ENCODE measurements around the gene MARCHF3.

DNA sequence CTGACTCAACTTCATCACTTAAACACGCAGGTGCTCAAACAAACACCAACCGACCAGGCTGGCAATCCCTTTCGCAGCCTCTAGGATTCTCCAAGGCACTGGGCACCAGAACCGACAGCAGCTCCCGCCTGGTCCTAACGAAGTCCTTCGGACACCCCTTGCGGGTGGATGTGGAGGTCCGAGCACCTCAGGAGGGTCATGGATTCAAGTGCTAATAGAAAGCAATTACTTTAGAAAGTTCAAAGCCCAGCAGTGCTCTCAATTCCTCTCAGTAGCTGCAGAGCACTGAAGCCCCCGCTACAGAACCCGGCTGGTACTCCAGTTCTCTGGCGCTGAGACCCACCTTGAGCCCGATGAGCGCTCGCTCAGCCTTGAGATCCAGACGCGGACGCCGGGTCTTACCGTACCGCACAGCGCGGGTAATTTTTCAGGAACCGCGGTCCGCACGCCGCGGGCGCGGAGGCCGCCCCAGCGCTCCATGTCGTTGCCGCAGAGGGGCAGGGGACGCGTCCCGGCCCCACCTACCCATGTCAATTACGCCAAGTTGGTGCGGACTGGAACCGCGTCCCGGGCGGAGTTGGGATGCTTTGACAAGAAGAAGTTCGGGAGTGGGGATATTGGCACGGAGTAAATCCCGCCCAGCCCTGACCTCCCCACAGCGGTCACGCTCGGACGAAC, 638 bp downstream of the MARCHF3 start:
- TF ChIP-seq SNAI2 (CRISPR knock-in tag; IDR thresholded peaks at IDR 0.05) = no peak
- TF ChIP-seq GLIS3 (CRISPR knock-in tag; IDR thresholded peaks at IDR 0.05) = no peak
- no peak for TF ChIP-seq PATZ1 (CRISPR knock-in tag; IDR thresholded peaks at IDR 0.05; ENCODE audit: borderline replicate concordance)
- no peak for TF ChIP-seq CSDC2 (CRISPR knock-in tag; IDR thresholded peaks at IDR 0.05)
- TF ChIP-seq ZFP30 (CRISPR knock-in tag; IDR thresholded peaks at IDR 0.05) = no peak
- no peak for TF ChIP-seq ZC3H10 (CRISPR knock-in tag; IDR thresholded peaks at IDR 0.05)
- no peak for TF ChIP-seq BACH2 (CRISPR knock-in tag; IDR thresholded peaks at IDR 0.05; ENCODE audit: borderline replicate concordance)
- no peak for TF ChIP-seq ESRRG (CRISPR knock-in tag; IDR thresholded peaks at IDR 0.05)
- no peak for TF ChIP-seq ZFP3 (CRISPR knock-in tag; IDR thresholded peaks at IDR 0.05)
